Smooth muscle cell (in vitro differentiated cells): ENCODE data around the gene AP3S2. TPM values are rescaled to one million over a fixed set of nuclear protein-coding genes. Genes with fewer than 3 reads are reported as not detected.
"Not testable (repeated sequence)": the region's sequence is repeated elsewhere in the genome, so short reads cannot be mapped to it uniquely, and the experiment has no call there.

Experiments used
- DNase-seq: peaks from one replicate; lab custom pipeline; 2025; ENCODE audit not compliant: unreplicated experiment; lab: John Stamatoyannopoulos, UW
- H2AFZ ChIP-seq: fragments of 200-600 bp; sonication (generic); 2 replicates; pipeline ENCODE4 v1.6.0; 2016; ENCODE audit warnings: antibody characterized with exemption, low read depth, mild to moderate bottlenecking
- H3F3A ChIP-seq: fragments of 200-600 bp; sonication (generic); 2 replicates; pipeline ENCODE4 v1.6.0; 2017; ENCODE audit warnings: antibody characterized with exemption, low read depth
- H3K27ac ChIP-seq: fragments of 200-600 bp; sonication (generic); 2 replicates; pipeline ENCODE4 v1.5.1; 2016; ENCODE audit warnings: low read depth, mild to moderate bottlenecking
- H3K27me3 ChIP-seq: fragments of 200-600 bp; sonication (generic); 2 replicates; pipeline ENCODE4 v1.6.1; 2016; ENCODE audit warnings: low read depth, mild to moderate bottlenecking
- H3K36me3 ChIP-seq: fragments of 200-600 bp; sonication (generic); 2 replicates; pipeline ENCODE4 v1.5.1; 2016; ENCODE audit warnings: low read depth
- H3K4me1 ChIP-seq: fragments of 200-600 bp; sonication (generic); 2 replicates; pipeline ENCODE4 v1.5.1; 2016; ENCODE audit warnings: low read depth
- H3K4me2 ChIP-seq: fragments of 200-600 bp; sonication (generic); 2 replicates; pipeline ENCODE4 v1.6.0; 2016; ENCODE audit warnings: mild to moderate bottlenecking
- H3K4me3 ChIP-seq: fragments of 200-600 bp; sonication (generic); 2 replicates; pipeline ENCODE4 v1.5.1; 2016; ENCODE audit warnings: mild to moderate bottlenecking
- H3K79me2 ChIP-seq: fragments of 200-600 bp; sonication (generic); 2 replicates; pipeline ENCODE4 v1.6.0; 2016; ENCODE audit warnings: low read depth, mild to moderate bottlenecking
- H3K9ac ChIP-seq: fragments of 200-600 bp; sonication (generic); 2 replicates; pipeline ENCODE4 v1.6.0; 2016; ENCODE audit warnings: low read depth
- H3K9me3 ChIP-seq: fragments of 200-600 bp; sonication (generic); replicated peaks from 2 replicates; pipeline ENCODE4 v1.5.1; 2016; ENCODE audit warnings: low read depth
- H4K20me1 ChIP-seq: fragments of 200-600 bp; sonication (generic); 2 replicates; pipeline ENCODE4 v1.6.0; 2016; ENCODE audit warnings: low read depth
- CTCF ChIP-seq: fragments of 200-600 bp; sonication (generic); IDR thresholded peaks from 2 replicates; pipeline ENCODE4 v1.5.1; 2017; ENCODE audit warnings: borderline replicate concordance, mild to moderate bottlenecking, antibody characterized with exemption; ENCODE audit not compliant: insufficient read depth, poor library complexity, severe bottlenecking
- WGBS: methylation state at CpG from one replicate; pipeline ENCODE4 v1.1.7; 2016; ENCODE audit warnings: low lambda C conversion rate; 5-methylcytosine and 5-hydroxymethylcytosine counted together
- polyA plus RNA-seq: library from polyadenylated mRNA; unstranded; fragments of >200 nt; fragmentation: Nextera tagmentation; extraction: Ambion mirVana; gene quantifications from 2 replicates; pipeline ENCODE4 v1.2.1, GENCODE V29; 2016
- total RNA-seq: library from RNA; depleted of rRNA; stranded (reverse); fragments of >200 nt; gene quantifications from 2 replicates; pipeline ENCODE4 v1.2.3, GENCODE V29; 2014

Gene AP3S2
- total and polyA plus RNA-seq, 2 experiments from 2014 or later: 9.4 to 55.8 TPM

GRCh38 chr15:89792106-89792805 lies 101.5 kb downstream of the AP3S2 start:
- H3K36me3 ChIP-seq: peaks cover 8% of the 10 kb centered on the region
- no peak for DNase-seq
- 97% methylated on average over 21 of the region's 22 CpGs for WGBS

GRCh38 chr15:89790661-89791060 lies 103.1 kb downstream of the AP3S2 start:
- no peak overlapping the region for H3K27ac ChIP-seq
- H3K79me2 ChIP-seq: no peaks in the 10 kb centered on the region
- H3K4me1 ChIP-seq: no peaks in the 10 kb centered on the region
- TF ChIP-seq CTCF: no peak
- 96% methylated on average over 15 of the region's 16 CpGs for WGBS
- no peaks in the 10 kb centered on the region for H3K27me3 ChIP-seq
- no peak overlapping the region for H2AFZ ChIP-seq
- H3K4me2 ChIP-seq: no peak overlapping the region
- DNase-seq: no peak
- no peaks in the 10 kb centered on the region for H3F3A ChIP-seq
- H3K36me3 ChIP-seq: peaks cover 8% of the 10 kb centered on the region
- H3K9ac ChIP-seq: no peak overlapping the region
- no peaks in the 10 kb centered on the region for H4K20me1 ChIP-seq
- H3K9me3 ChIP-seq: no peaks in the 10 kb centered on the region
- H3K4me3 ChIP-seq: no peak overlapping the region

More at GRCh38 chr15:89792106-89792805, 101.5 kb downstream of the AP3S2 start:
- no peak overlapping the region for H3K27ac ChIP-seq
- no peaks in the 10 kb centered on the region for H3K27me3 ChIP-seq
- no peak overlapping the region for H3K9ac ChIP-seq
- no peaks in the 10 kb centered on the region for H3F3A ChIP-seq
- no peaks in the 10 kb centered on the region for H4K20me1 ChIP-seq
- no peak overlapping the region for H2AFZ ChIP-seq
- H3K79me2 ChIP-seq: no peaks in the 10 kb centered on the region
- no peak for TF ChIP-seq CTCF
- H3K9me3 ChIP-seq: no peaks in the 10 kb centered on the region
- H3K4me1 ChIP-seq: no peaks in the 10 kb centered on the region
- no peak overlapping the region for H3K4me2 ChIP-seq
- no peak overlapping the region for H3K4me3 ChIP-seq

GRCh38 chr15:89790206-89790605 lies 103.6 kb downstream of the AP3S2 start:
- 91% methylated on average over 10 of the region's 10 CpGs for WGBS
- no peak overlapping the region for H3K27ac ChIP-seq
- TF ChIP-seq CTCF: no peak
- H3K36me3 ChIP-seq: peaks cover 8% of the 10 kb centered on the region
- no peak for DNase-seq
- no peak overlapping the region for H3K4me2 ChIP-seq
- H3K4me3 ChIP-seq: no peak overlapping the region
- no peak overlapping the region for H3K9ac ChIP-seq
- no peaks in the 10 kb centered on the region for H3K9me3 ChIP-seq
- no peak overlapping the region for H2AFZ ChIP-seq
- no peaks in the 10 kb centered on the region for H3F3A ChIP-seq
- no peaks in the 10 kb centered on the region for H3K4me1 ChIP-seq
- H3K27me3 ChIP-seq: no peaks in the 10 kb centered on the region
- no peaks in the 10 kb centered on the region for H3K79me2 ChIP-seq
- no peaks in the 10 kb centered on the region for H4K20me1 ChIP-seq

GRCh38 chr15:89788585-89788984 lies 105.2 kb downstream of the AP3S2 start:
- H3K36me3 ChIP-seq: not testable (repeated sequence)

More at GRCh38 chr15:89788585-89788984, 105.2 kb downstream of the AP3S2 start:
- H3K4me1 ChIP-seq, DNase-seq, H3K9ac ChIP-seq, H3K4me2 ChIP-seq, H3K9me3 ChIP-seq, H2AFZ ChIP-seq, H3F3A ChIP-seq, H3K79me2 ChIP-seq, H3K4me3 ChIP-seq, H3K27ac ChIP-seq, H3K27me3 ChIP-seq, H4K20me1 ChIP-seq: not testable (repeated sequence)
- WGBS: 97% methylated on average over 4 of the region's 4 CpGs
